Renal pelvis (tissue), 3 donors: Measurements from ENCODE around the gene SAMD9. TPM values are rescaled to one million over a fixed set of nuclear protein-coding genes. Genes with fewer than 3 reads are reported as not detected.

Experiments
- polyA plus RNA-seq, 3 donors: library from polyadenylated mRNA; unstranded; fragments of 120-200 nt; gene quantifications; one replicate each; pipeline ENCODE4 v1.2.1, GENCODE V29; 2013; ENCODE audit not compliant: insufficient read length in 3 of 3

Gene SAMD9
- polyA plus RNA-seq, 3 donors: 4.3 to 5.2 (median 4.3) TPM

Other genes with a start within 250 kb of the SAMD9 start
- gene SAMD9L, start 30.4 kb upstream of the SAMD9 start, polyA plus RNA-seq: 1 to 10 TPM; 2.3 to 3.7 (median 3.3) TPM
- 1 to 10 TPM; 4.5 to 6.1 (median 4.5) TPM for gene HEPACAM2, start 108.5 kb upstream of the SAMD9 start, polyA plus RNA-seq
- 10 to 100 TPM; 28.2 to 33.3 (median 31.0) TPM for gene VPS50, start 114.4 kb upstream of the SAMD9 start, polyA plus RNA-seq